Measurements from ENCODE around the gene KRT32.

The KRT32 gene
- total RNA-seq, result 0 reads per million in 2 donors

GRCh38 chr17:41466988-41467387, at the start of gene KRT32:
Gene KRT32 (minus strand): TSS chr17:41467386. CDS start chr17:41467325, 61 bp downstream.
- DNase-seq, result no peak

GRCh38 chr17:41516830-41517283, 49.7 kb upstream of the KRT32 start:
- no peak for DNase-seq

- DNase-seq, result no peak
Observed at GRCh38 chr17:41516147-41516829, 49.1 kb upstream of the KRT32 start.

GRCh38 chr17:41513168-41513547, 46.0 kb upstream of the KRT32 start:
- no peak for DNase-seq

- DNase-seq, result no peak
Observed at GRCh38 chr17:41512546-41513167, 45.5 kb upstream of the KRT32 start.

GRCh38 chr17:41511716-41512115, 44.5 kb upstream of the KRT32 start:
- DNase-seq, result no peak

GRCh38 chr17:41511116-41511515, 43.9 kb upstream of the KRT32 start:
- DNase-seq, result no peak

- no peak for DNase-seq
Observed at GRCh38 chr17:41510251-41511065, 43.3 kb upstream of the KRT32 start.

GRCh38 chr17:41507315-41507880, 40.2 kb upstream of the KRT32 start:
- no peak for DNase-seq

- DNase-seq, result no peak
Observed at GRCh38 chr17:41505809-41506767, 38.9 kb upstream of the KRT32 start.

GRCh38 chr17:41505007-41505808, 38.0 kb upstream of the KRT32 start, which contains the start of gene KRT13:
Gene KRT13 (minus strand): TSS chr17:41505612. CDS start chr17:41505550, 62 bp downstream.
- no peak for DNase-seq

GRCh38 chr17:41504246-41504977, 37.2 kb upstream of the KRT32 start:
- no peak for DNase-seq

GRCh38 chr17:41503202-41503601, 36.0 kb upstream of the KRT32 start:
- no peak for DNase-seq

- no peak for DNase-seq
Observed at GRCh38 chr17:41500131-41500911, 33.1 kb upstream of the KRT32 start.

- DNase-seq, result no peak
Observed at GRCh38 chr17:41499714-41500113, 32.5 kb upstream of the KRT32 start.

- no peak for DNase-seq
Observed at GRCh38 chr17:41498276-41498675, 31.1 kb upstream of the KRT32 start.

GRCh38 chr17:41496803-41497484, 29.8 kb upstream of the KRT32 start:
- peak; percentile 23 for DNase-seq

GRCh38 chr17:41494524-41494923, 27.3 kb upstream of the KRT32 start:
- no peak for DNase-seq

- no peak for DNase-seq
Observed at GRCh38 chr17:41492771-41493170, 25.6 kb upstream of the KRT32 start.
